ENCODE data around the gene MYO9B.
A peak's percentile ranks its signal among the peaks of the same experiment; 100 is the strongest.

MYO9B gene

DNA sequence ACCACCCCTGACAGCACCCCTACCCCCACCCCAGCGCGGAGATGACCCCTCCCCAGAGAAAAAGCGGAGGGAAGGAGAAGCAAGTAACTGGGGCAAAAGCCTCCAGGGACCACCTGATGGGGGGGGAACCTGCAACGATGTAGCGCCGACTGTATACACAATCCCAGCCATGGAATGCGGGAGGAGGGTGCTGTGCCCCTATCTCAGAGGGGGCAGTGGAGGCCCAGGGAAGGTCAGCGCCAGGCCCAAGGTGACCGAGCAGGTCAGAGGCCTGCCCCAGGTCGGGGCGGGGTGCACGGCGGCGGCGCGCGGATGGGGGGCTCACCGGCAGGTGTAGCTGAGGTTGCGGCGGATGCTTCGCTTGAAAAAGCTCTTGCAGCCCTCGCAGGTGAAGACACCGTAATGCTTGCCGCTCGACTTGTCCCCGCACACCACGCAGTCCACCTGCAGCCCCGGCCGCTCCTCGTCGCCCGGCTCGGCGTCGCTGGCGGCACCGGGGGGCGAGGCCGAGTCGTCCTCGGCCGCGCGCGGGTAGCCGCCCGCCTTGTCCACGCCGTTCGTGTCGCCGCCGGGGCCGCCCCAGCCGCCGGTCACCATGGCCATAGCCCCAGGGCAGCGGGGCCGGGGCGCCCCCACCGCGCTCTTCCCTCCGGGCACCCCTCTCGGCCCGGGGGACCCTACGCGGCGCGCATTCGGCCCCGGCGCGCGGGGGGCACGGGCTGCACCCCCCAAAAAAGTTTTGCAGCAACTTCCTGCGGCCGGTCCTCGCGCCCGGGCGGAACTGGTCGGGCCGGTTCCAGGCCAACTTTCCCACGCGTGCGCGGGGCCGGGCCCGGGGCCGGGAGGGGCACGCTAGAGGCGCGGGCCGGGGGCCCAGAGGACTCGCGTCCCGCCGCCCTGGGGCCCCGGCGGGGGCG, 169.3 kb downstream of the MYO9B start:
- DNase-seq, result no peak

DNA sequence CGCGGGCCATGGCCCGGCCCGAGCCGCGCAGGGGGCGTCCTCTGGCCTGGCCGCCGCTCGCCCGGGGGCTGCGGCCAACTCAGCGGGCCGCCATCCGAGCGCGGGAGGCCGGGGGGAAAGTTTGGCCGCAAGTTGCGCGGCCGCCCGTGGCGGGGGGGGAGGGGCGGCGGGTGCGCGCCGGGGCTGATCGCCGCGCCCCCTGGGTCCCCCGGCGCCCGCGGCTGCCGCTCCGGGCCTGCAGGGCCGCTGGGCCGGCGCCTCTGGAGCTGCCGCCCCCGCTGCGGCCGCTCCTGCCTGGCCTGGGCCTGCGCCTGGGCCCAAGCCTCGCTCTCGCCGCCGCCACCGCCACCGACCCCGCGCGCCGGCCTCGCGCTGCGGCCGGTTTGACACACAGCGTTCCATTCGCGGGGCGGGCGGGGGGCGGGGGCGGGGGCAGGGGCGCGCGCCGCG, 170.0 kb downstream of the MYO9B start, which contains the start of gene NR2F6:
TSS of gene NR2F6 (minus strand) at position 385 of the 450 bp plus-strand sequence. CDS start 699 bp downstream, outside the sequence.
- DNase-seq, result no peak

DNA sequence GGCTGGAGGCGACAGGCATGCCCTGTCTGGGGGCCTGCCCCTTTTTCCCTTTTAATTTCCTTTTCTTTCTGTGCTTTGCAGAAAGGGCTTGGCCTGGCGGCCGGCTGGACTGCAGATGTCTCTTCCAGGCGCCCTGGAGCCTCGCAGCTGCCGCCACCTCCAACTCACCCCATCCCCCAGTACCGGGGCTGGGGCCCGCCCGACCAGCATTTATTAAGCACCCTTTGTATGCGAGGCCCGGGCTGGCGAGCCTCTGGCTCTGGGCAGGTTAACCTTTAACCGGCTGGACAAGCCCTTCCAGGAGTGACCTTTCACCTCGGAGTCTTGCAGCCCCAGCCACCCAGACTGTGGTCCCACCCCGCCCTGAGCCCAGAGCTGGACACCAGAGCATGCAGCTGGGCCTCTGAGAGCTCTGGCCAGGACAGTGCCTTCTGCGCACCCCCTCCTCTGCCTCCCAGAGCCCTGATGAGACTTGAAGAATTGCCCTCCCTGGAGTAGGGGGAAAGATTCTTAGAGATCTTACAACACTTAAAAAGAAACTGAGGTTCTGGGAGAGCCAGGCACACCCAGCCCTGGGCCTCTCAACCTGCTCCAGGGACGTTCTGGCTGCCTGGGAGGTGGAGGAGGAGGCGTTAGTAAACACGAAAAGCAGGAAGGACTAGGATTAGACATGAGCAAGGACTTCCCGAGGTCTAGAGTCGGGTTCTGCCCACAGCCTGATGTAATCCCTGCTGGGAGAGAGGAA, 171.3 kb downstream of the MYO9B start:
- no peak for DNase-seq

DNA sequence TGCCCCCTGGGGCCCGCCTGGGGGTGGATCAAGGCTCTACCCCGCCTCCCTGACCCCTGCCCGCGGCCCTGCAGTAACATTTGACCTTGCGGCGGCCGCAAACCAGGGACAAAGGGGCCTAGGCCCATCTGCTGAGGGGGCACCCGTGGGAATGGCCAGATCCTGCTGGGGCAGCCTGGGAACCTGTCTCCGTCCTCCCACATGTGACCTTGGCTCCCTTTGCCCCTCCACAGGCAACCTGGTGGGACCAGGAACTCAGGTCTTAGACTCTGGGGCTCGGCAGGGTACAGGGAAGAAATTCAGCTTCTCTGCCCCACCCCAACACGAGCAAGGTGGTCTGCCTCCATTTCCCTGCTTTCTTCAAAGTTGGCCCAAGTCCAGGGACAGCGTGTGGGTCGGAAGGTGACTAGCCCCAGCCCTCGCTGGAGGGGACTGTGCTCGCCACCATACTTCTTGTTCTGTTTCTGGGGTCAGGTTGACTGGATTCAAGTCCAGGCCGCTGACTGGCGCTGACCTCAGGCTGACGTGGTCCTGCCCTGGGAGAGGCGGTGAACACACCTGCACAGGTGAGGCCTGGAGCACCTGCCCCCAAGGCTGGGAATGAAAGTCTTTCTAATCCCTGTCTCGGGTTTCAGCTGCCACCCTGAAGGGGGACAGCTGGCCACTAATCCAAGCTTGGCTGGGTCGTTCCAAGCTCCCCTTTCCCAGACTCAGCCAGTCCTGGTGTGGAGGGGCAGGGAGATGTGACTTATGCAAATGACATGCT, 172.6 kb downstream of the MYO9B start:
- DNase-seq, result no peak

DNA sequence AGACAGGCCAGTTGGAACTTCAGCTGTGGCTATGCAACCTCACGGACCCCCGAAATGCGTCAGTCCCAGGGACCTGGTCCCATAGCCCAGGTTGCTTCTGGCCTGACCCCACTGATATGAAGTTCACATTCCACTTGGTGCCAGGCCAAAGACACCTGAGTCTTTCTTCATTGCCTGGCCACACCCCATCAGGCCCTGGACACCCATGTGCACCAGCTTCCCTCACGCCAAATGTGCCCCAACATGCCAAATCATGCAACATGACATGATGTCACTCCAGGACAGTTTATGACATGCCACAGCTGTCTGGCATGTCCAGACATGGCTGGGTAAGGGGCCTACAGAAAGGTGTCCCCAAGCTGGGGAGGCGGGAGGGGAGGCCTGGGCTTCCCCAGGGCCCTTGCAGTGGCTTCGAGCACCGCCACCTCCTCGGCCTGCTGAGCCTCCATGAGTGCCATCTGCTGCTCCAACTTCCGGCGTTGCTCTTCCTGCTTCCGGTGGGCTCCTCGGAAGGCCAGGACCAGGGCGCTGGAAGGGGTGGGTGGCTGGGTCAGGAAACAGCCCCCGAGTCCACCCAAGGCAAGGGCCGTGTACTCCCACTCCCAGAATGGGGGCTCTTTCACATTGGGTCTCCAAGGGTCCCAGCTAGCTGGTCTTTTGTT, 174.4 kb downstream of the MYO9B start:
- no peak for DNase-seq

DNA sequence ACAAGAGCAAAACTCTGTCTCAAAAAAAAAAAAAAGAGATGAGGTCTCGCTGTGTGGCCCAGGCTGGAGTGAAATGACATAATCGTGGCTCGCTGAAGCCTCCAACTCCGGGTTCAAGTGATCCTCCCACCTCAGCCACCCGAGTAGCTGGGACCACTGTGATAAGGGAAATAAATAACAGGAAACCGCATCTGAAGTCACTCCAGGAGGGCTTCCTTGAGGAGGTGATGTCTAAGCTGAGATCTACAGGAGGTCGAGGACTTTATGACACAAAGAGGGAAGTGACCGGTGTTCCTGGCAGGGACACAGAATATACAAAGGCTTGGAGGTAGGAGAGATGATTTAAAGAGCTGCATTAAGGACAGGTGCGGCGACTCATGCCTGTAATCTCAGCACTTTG, 179.1 kb downstream of the MYO9B start:
- no peak for DNase-seq

DNA sequence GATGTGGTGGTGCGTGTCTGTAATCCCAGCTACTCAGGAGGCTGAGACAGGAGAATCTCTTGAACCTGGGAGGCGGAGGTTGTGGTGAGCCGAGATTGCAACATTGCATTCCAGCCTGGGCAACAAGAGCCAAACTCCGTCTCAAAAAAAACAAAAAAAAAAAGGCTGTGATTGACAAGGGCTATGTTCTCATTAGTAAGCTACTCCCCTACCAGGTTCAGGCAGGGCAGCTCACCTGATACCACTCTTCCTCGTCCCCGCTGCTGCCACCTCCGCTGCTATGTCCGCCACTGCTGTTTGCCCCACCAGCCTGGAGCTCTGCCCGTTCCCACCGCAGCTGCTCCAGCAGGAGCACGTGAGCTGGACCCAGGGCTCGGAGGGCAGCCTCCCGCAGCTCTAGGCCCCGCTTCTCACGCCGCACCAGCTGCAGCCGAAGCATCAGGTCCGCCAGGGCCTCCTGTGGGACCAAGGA, 179.6 kb downstream of the MYO9B start:
- no peak for DNase-seq

DNA sequence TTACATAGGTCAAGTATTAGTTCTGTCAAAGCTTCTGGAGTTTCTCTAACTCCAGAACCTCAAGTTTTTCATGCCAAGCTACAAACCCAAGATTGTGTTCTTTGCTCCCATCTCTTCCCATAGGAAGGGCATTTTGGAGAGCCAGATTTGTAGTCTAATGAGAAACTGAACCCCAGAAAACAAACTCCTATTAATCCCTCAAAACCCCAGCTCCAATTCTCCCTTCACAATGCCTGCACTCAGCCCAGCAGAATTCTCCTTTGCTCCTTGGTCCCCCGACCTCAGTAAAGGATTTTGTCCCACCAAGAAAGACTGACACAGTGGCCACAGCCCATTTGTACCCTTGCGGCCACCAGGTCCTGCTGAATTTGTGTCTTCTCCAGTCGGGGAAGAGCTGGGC, 180.6 kb downstream of the MYO9B start:
- DNase-seq, result no peak

DNA sequence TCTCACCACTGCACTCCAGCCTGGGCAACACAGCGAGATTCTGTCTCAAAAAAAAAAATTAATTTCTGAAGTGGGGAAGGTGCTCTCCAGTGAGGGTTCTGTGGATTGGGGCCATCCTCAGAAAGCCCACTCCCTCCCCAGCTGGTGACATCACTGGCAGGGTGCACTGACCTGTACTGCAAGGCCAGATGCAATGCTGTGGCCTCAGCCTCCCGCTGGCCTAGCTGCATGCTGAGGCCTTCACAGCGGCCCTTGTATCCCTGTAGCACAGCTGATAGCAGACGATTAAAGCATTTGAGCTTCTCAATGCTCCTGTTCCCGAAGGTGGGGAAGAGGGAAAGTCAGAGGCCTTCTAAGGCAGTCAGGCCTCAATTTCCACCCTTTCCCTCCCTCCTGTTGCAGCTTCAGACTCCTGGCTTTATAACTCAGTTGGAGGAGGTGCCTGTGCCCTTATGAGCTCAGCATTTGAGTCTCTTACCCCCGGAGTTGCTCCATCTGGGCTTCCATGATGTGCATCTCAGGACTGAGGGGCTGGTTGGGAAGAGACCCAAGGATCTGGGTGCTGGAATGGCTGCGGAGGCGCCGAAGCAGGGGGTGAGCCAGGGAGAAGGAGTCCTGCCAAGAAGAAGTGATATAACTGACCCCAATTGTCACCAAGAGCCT, 183.7 kb downstream of the MYO9B start:
- no peak for DNase-seq

DNA sequence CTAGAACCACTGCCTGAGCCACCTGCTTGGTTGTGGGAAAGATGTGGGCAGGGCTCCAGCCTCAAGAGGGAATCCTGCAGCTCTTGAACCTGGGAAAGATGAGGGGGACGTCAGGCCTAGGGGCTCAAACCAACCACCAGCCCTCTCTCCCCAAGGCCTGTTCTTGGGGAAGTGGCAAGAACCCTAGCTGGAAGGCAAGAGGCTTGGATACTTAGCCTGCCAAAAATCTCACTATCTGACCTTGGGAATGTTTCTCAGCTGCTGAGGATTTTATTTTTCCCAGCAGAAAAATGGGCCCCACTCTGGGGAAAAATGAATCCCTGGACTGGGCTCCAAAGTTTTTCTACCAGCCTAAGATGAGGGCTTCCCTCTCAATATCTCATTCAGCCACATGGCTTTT, 184.4 kb downstream of the MYO9B start:
- no peak for DNase-seq

DNA sequence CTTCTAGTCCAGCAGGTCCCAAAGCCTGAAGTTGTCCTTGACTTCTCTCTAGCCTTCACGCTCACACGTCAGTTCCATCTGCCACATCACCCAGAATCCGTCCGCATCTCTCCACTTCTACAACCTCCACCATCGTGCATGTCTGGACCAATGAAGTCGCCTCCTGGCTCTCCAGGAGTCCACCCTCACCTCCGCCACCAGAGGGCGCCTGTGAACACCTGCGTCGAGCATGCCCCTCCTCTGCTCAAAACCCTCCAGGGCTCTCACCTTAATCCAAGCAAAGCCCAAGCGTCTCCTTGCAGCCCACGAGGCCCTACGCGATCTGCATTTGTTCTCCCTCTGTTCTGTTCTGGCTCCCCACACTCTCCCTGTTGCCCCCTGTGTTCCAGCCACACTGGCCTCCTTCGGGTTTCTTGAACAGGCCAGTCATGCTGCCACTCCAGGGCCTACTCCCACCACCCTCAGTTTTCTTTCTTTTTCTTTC, 185.3 kb downstream of the MYO9B start:
- DNase-seq, result peak; percentile 64

DNA sequence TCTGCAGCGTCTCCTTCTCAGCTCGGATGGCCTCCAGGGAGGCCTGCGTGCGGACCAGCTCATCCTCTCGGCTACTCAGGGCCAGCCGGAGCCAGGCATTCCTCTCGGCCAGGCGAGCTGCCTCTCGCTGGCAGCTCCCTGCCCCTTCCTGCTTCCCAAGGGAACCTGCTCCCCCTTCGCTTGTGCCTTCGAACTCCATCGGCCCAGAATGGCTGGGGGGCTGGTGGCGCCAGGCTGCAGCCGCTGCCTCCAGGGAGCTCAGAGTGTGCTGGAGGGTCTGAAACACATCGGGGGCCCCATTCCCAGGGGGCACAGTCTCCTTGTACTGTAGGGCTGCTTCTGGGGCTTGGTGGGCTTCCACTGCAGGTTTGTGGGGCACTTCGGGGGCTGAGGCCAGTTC, 187.0 kb downstream of the MYO9B start:
- DNase-seq, result no peak
